Measurements from ENCODE around the gene CFAP410. TPM values are rescaled to one million over a fixed set of nuclear protein-coding genes. Genes with fewer than 3 reads are reported as not detected.

CFAP410 gene
- total and polyA plus RNA-seq, 2 of the 8 experiments (the other 6 are each of a cell fraction or from before 2014, with no cell fraction given): 10.6 to 12.0 TPM

DNA sequence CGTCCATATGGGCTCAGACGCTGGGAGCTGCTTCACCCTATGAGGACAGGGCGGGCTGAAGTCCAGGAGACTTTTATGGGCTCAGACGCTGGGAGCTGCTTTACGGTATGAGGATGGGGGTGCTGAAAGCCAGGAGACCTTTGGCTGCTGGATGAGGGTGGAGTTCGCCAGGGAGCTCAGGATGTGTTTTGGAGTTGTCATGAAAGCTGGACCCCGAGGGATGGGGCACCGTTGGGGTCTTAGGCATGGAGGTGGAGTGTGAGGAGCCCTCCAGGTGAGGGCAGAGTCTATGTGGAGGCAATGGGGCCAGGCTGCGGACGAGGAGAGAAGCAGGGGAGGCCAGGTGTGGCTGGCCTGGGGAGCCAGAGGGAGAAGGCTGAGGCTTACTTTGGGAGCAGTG lies 41.7 kb upstream of the CFAP410 start (continued):
- TF ChIP-seq, protein P1, sequence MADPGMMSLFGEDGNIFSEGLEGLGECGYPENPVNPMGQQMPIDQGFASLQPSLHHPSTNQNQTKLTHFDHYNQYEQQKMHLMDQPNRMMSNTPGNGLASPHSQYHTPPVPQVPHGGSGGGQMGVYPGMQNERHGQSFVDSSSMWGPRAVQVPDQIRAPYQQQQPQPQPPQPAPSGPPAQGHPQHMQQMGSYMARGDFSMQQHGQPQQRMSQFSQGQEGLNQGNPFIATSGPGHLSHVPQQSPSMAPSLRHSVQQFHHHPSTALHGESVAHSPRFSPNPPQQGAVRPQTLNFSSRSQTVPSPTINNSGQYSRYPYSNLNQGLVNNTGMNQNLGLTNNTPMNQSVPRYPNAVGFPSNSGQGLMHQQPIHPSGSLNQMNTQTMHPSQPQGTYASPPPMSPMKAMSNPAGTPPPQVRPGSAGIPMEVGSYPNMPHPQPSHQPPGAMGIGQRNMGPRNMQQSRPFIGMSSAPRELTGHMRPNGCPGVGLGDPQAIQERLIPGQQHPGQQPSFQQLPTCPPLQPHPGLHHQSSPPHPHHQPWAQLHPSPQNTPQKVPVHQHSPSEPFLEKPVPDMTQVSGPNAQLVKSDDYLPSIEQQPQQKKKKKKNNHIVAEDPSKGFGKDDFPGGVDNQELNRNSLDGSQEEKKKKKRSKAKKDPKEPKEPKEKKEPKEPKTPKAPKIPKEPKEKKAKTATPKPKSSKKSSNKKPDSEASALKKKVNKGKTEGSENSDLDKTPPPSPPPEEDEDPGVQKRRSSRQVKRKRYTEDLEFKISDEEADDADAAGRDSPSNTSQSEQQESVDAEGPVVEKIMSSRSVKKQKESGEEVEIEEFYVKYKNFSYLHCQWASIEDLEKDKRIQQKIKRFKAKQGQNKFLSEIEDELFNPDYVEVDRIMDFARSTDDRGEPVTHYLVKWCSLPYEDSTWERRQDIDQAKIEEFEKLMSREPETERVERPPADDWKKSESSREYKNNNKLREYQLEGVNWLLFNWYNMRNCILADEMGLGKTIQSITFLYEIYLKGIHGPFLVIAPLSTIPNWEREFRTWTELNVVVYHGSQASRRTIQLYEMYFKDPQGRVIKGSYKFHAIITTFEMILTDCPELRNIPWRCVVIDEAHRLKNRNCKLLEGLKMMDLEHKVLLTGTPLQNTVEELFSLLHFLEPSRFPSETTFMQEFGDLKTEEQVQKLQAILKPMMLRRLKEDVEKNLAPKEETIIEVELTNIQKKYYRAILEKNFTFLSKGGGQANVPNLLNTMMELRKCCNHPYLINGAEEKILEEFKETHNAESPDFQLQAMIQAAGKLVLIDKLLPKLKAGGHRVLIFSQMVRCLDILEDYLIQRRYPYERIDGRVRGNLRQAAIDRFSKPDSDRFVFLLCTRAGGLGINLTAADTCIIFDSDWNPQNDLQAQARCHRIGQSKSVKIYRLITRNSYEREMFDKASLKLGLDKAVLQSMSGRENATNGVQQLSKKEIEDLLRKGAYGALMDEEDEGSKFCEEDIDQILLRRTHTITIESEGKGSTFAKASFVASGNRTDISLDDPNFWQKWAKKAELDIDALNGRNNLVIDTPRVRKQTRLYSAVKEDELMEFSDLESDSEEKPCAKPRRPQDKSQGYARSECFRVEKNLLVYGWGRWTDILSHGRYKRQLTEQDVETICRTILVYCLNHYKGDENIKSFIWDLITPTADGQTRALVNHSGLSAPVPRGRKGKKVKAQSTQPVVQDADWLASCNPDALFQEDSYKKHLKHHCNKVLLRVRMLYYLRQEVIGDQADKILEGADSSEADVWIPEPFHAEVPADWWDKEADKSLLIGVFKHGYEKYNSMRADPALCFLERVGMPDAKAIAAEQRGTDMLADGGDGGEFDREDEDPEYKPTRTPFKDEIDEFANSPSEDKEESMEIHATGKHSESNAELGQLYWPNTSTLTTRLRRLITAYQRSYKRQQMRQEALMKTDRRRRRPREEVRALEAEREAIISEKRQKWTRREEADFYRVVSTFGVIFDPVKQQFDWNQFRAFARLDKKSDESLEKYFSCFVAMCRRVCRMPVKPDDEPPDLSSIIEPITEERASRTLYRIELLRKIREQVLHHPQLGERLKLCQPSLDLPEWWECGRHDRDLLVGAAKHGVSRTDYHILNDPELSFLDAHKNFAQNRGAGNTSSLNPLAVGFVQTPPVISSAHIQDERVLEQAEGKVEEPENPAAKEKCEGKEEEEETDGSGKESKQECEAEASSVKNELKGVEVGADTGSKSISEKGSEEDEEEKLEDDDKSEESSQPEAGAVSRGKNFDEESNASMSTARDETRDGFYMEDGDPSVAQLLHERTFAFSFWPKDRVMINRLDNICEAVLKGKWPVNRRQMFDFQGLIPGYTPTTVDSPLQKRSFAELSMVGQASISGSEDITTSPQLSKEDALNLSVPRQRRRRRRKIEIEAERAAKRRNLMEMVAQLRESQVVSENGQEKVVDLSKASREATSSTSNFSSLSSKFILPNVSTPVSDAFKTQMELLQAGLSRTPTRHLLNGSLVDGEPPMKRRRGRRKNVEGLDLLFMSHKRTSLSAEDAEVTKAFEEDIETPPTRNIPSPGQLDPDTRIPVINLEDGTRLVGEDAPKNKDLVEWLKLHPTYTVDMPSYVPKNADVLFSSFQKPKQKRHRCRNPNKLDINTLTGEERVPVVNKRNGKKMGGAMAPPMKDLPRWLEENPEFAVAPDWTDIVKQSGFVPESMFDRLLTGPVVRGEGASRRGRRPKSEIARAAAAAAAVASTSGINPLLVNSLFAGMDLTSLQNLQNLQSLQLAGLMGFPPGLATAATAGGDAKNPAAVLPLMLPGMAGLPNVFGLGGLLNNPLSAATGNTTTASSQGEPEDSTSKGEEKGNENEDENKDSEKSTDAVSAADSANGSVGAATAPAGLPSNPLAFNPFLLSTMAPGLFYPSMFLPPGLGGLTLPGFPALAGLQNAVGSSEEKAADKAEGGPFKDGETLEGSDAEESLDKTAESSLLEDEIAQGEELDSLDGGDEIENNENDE (IDR thresholded peaks at IDR 0.05; ENCODE audit: insufficient replicate concordance, low read length): no peak
- TF ChIP-seq JUND (IDR thresholded peaks at IDR 0.05; ENCODE audit: low read length) (no peak), RNF2 (IDR thresholded peaks at IDR 0.05; ENCODE audit: borderline replicate concordance, low read depth, low read length, missing control alignments, poor library complexity, severe bottlenecking) (no peak), SP1 (IDR thresholded peaks at IDR 0.05; ENCODE audit: low read depth, low read length) (no peak), CTBP2 (IDR thresholded peaks at IDR 0.05; ENCODE audit: borderline replicate concordance, insufficient read depth, insufficient read length, low read length) (no peak), BACH1 (IDR thresholded peaks at IDR 0.05; ENCODE audit: low read length) (no peak), SRF (IDR thresholded peaks at IDR 0.05; ENCODE audit: low read depth, low read length) (no peak), NANOG (IDR thresholded peaks at IDR 0.05; ENCODE audit: insufficient read depth, low read depth, low read length, poor library complexity, severe bottlenecking) (no peak)
- TF ChIP-seq, protein P2, sequence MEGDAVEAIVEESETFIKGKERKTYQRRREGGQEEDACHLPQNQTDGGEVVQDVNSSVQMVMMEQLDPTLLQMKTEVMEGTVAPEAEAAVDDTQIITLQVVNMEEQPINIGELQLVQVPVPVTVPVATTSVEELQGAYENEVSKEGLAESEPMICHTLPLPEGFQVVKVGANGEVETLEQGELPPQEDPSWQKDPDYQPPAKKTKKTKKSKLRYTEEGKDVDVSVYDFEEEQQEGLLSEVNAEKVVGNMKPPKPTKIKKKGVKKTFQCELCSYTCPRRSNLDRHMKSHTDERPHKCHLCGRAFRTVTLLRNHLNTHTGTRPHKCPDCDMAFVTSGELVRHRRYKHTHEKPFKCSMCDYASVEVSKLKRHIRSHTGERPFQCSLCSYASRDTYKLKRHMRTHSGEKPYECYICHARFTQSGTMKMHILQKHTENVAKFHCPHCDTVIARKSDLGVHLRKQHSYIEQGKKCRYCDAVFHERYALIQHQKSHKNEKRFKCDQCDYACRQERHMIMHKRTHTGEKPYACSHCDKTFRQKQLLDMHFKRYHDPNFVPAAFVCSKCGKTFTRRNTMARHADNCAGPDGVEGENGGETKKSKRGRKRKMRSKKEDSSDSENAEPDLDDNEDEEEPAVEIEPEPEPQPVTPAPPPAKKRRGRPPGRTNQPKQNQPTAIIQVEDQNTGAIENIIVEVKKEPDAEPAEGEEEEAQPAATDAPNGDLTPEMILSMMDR (IDR thresholded peaks at IDR 0.05; ENCODE audit: control extremely low read depth in 1 of 3, insufficient read depth in 1 of 3, low read depth in 1 of 3, low read length in 3 of 3): no peak

Data from H1 (cell line).